GM12878 (cell line): ENCODE measurements around the gene ABCG1. TPM values are rescaled to one million over a fixed set of nuclear protein-coding genes. Genes with fewer than 3 reads are reported as not detected.

ENCODE experiments used
- ATAC-seq: fragments of 200-7000 bp; cut with Tn5 transposase; 3 replicates; pipeline ENCODE4 v1.9.1; 2020; ENCODE audit warnings: mild to moderate bottlenecking, moderate library complexity
- BruUV-seq: library from RNA; stranded (reverse); fragments of 400-500 nt; replicated peaks from 2 replicates; lab custom pipeline; 2021; lab: Mats Ljungman, UMichigan
- CTCF ChIA-PET: fragments of 300-600 bp; sonication (Branson Sonifier 250); formaldehyde crosslinking; extraction: SDS; loops from one replicate; lab custom pipeline; 2021; ENCODE audit warnings: inconsistent platforms; lab: Yijun Ruan, JAX
- POLR2A ChIA-PET: fragments of 350-600 bp; formaldehyde crosslinking; extraction: SDS; loops from one replicate; lab custom pipeline; 2021; ENCODE audit warnings: inconsistent platforms; lab: Charles Lee
- RAD21 ChIA-PET: fragments of 300-600 bp; sonication (Branson Sonifier 250); formaldehyde crosslinking; loops from one replicate; lab custom pipeline; 2023; ENCODE audit warnings: antibody characterized with exemption; ENCODE audit not compliant: unreplicated experiment; lab: Charles Lee
- SMC1A ChIA-PET: fragments of 300-600 bp; sonication (Branson Sonifier 250); formaldehyde crosslinking; loops from one replicate; lab custom pipeline; 2023; ENCODE audit not compliant: unreplicated experiment, uncharacterized antibody; lab: Charles Lee
- DNase-seq: peaks from one replicate; pipeline ENCODE4 v3.0.0-alpha.2; 2011; ENCODE audit warnings: low read depth, low spot score
- FAIRE-seq: peaks from 3 replicates; lab custom pipeline; 2011; peaks lifted over from hg19 to GRCh38; lab: Jason Lieb, UNC
- H2AFZ ChIP-seq: 2 replicates; pipeline ENCODE4 v1.6.0; 2011; ENCODE audit warnings: low read depth, low read length, control low read depth; ENCODE audit not compliant: control insufficient read depth
- H3K27ac ChIP-seq: 2 replicates; pipeline ENCODE4 v1.5.1; 2011; ENCODE audit warnings: control low read depth; ENCODE audit not compliant: control insufficient read depth, insufficient read depth
- H3K27me3 ChIP-seq, 2 experiments: replicated peaks in 1 of 2; 2 replicates each; pipeline versions ENCODE4 v1.6.0 to v1.6.1; 2011; ENCODE audit warnings: low read length in 1 of 2; ENCODE audit not compliant: control insufficient read depth in 2 of 2, insufficient read depth in 2 of 2
- H3K36me3 ChIP-seq, 2 experiments: 2 replicates each; pipeline ENCODE4 v1.5.1; 2011; ENCODE audit warnings: low read length in 1 of 2; ENCODE audit not compliant: control insufficient read depth in 2 of 2, insufficient read depth in 2 of 2
- H3K4me1 ChIP-seq: 2 replicates; pipeline ENCODE4 v1.6.1; 2011; ENCODE audit warnings: mild to moderate bottlenecking, low read length, moderate library complexity, mixed read lengths; ENCODE audit not compliant: control insufficient read depth, insufficient read depth
- H3K4me2 ChIP-seq: 2 replicates; pipeline ENCODE4 v1.6.0; 2011; ENCODE audit warnings: control low read depth; ENCODE audit not compliant: control insufficient read depth, insufficient read depth
- H3K4me3 ChIP-seq: fragments of 200-600 bp; sonication (generic); 2 replicates; pipeline ENCODE4 v1.5.1; 2016
- H3K79me2 ChIP-seq: 2 replicates; pipeline ENCODE4 v1.6.0; 2011; ENCODE audit warnings: low read length; ENCODE audit not compliant: control insufficient read depth, insufficient read depth
- H3K9ac ChIP-seq: 2 replicates; pipeline ENCODE4 v1.8.0; 2011; ENCODE audit warnings: low read length, control low read depth, mixed read lengths; ENCODE audit not compliant: control insufficient read depth, insufficient read depth
- H3K9me3 ChIP-seq: replicated peaks from 3 replicates; pipeline ENCODE4 v1.5.1; 2011; ENCODE audit warnings: mild to moderate bottlenecking, low read length; ENCODE audit not compliant: control insufficient read depth, insufficient read depth
- H4K20me1 ChIP-seq: 2 replicates; pipeline ENCODE4 v1.6.0; 2011; ENCODE audit not compliant: control insufficient read depth, insufficient read depth
- BRCA1 ChIP-seq: IDR thresholded peaks from 2 replicates; pipeline ENCODE4 v1.6.1; 2011; ENCODE audit warnings: low read depth, low read length, improper control_type of control experiment
- CBX5 ChIP-seq: sonication (generic); IDR thresholded peaks from 2 replicates; pipeline ENCODE4 v1.6.1; 2016; ENCODE audit warnings: low read depth, moderate library complexity, mild to moderate bottlenecking, inconsistent platforms
- CHD4 ChIP-seq: fragments of 200-600 bp; sonication (generic); IDR thresholded peaks from 2 replicates; pipeline ENCODE4 v1.6.1; 2016; ENCODE audit warnings: mild to moderate bottlenecking
- GABPA ChIP-seq: IDR thresholded peaks from 2 replicates; pipeline ENCODE4 v1.6.1; 2014; ENCODE audit warnings: antibody characterized with exemption, low read depth, mild to moderate bottlenecking, inconsistent platforms
- MEF2B ChIP-seq: fragments of 450-650 bp; IDR thresholded peaks from 2 replicates; pipeline ENCODE4 v1.6.1; 2018; ENCODE audit warnings: mild to moderate bottlenecking, moderate library complexity; ENCODE audit not compliant: partially characterized antibody, poor library complexity, severe bottlenecking
- PAX8 ChIP-seq: fragments of 450-650 bp; IDR thresholded peaks from 2 replicates; pipeline ENCODE4 v1.6.1; 2017; ENCODE audit warnings: mild to moderate bottlenecking, moderate library complexity
- RAD21 ChIP-seq: IDR thresholded peaks from 2 replicates; pipeline ENCODE4 v1.6.1; 2011; ENCODE audit warnings: mild to moderate bottlenecking, low read depth, low read length, moderate library complexity; ENCODE audit not compliant: insufficient read depth
- RUNX3 ChIP-seq: IDR thresholded peaks from 2 replicates; pipeline ENCODE4 v1.6.1; 2012; ENCODE audit warnings: low read length, inconsistent platforms
- SUZ12 ChIP-seq: fragments of 200-600 bp; sonication (generic); IDR thresholded peaks from one replicate; pipeline ENCODE4 v1.6.1; 2018; ENCODE audit warnings: antibody characterized with exemption, mild to moderate bottlenecking; ENCODE audit not compliant: unreplicated experiment
- TBL1XR1 ChIP-seq: IDR thresholded peaks from 2 replicates; pipeline ENCODE4 v1.6.1; 2012; ENCODE audit warnings: low read depth, low read length, improper control_type of control experiment
- TCF7 ChIP-seq: IDR thresholded peaks from 2 replicates; pipeline ENCODE4 v1.6.1; 2014; ENCODE audit warnings: antibody characterized with exemption, borderline replicate concordance
- WGBS: methylation state at CpG from one replicate; pipeline ENCODE4 v1.1.6; 2016; ENCODE audit warnings: low lambda C conversion rate; ENCODE audit not compliant: insufficient replicate concordance, insufficient coverage; ENCODE audit errors: missing lambda C conversion rate; 5-methylcytosine and 5-hydroxymethylcytosine counted together
- in situ Hi-C: fragments of 300-500 bp; cut with MboI; formaldehyde crosslinking; loops from 9 replicates; pipeline ENCODE4 v1.14.3; 2018; ENCODE audit warnings: mixed read lengths
- intact Hi-C: fragments of 100-400 bp; cut with micrococcal nuclease; formaldehyde crosslinking; loops from one replicate; pipeline ENCODE4 v1.14.2; 2022; ENCODE audit not compliant: unreplicated experiment
- polyA plus RNA-seq, 11 experiments: library from polyadenylated mRNA; depleted of rRNA in 4 of 11; unstranded in 6 of 11; stranded (reverse) in 5 of 11; fragments of >200 nt; fragmentation: Nextera tagmentation in 4 of 11; fragmentation: Illumina TruSeq in 1 of 11; extraction: Ambion mirVana in 4 of 11; extraction: Trizol in 1 of 11; gene quantifications; 1 replicate in 1 of 11; 2 replicates in 10 of 11; pipeline versions ENCODE4 v1.2.1 to v1.2.3, GENCODE V29; 2011 to 2016; ENCODE audit warnings: inconsistent platforms in 2 of 11, missing spikeins in 2 of 11, low read depth in 1 of 11
- total RNA-seq, 4 experiments: library from RNA; depleted of rRNA in 3 of 4; stranded (reverse); fragments of >200 nt in 3 of 4; fragmentation: Illumina TruSeq in 1 of 4; extraction: Trizol in 1 of 4; gene quantifications; 2 replicates each; pipeline versions ENCODE4 v1.2.1 to v1.2.3, GENCODE V29; 2013 to 2021

The ABCG1 gene
- total and polyA plus RNA-seq, 10 of the 15 experiments (the other 5 are each of a cell fraction or from before 2014, with no cell fraction given), result 0.59 to 19.3 (median 5.7) TPM

DNA sequence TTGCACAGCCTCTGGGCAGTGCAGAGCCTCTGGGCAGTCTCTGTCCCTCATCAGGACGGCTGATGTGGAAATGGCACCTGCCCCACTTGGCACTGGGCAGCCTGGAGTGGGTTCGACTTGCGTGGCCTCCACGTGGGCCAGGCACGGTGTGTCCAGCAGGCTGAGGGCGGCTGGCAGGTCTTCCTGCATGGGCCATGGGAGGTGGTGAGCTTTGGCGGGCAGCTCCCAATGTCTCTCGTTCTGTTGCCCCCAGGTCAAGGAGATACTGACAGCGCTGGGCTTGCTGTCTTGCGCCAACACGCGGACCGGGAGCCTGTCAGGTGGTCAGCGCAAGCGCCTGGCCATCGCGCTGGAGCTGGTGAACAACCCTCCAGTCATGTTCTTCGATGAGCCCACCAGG, 63.1 kb downstream of the ABCG1 start:
- in situ Hi-C loops (no loop called here), intact Hi-C loops (no loop called here)
- H3K4me1 ChIP-seq, result peaks cover 17% of the 10 kb centered on the region
- no peaks in the 10 kb centered on the region for H3K27me3 ChIP-seq
- DNase-seq, result no peak
- CTCF ChIA-PET, result interaction anchor here (1.3 kb wide), 1 partner anchor 23 kb away, joined by 4 read pairs; no protein-coding TSS in a partner anchor
- H3K9me3 ChIP-seq, result no peaks in the 10 kb centered on the region
- 77% methylated on average over 18 of the region's 18 CpGs for WGBS
- no peak for ATAC-seq
- H2AFZ ChIP-seq, result no peak overlapping the region
- H3K36me3 ChIP-seq, result no peaks in the 10 kb centered on the region
- no peak overlapping the region for H3K4me2 ChIP-seq
- no peaks in the 10 kb centered on the region for H3K79me2 ChIP-seq
- POLR2A ChIA-PET, result interaction anchor here (0.6 kb wide), 1 partner anchor 303 kb away, joined by 8 read pairs; no protein-coding TSS in a partner anchor
- SMC1A ChIA-PET, result interaction anchor here (0.9 kb wide), 1 partner anchor 139 kb away, joined by 3 read pairs; no protein-coding TSS in a partner anchor
- RAD21 ChIA-PET, result interaction anchor here (0.8 kb wide), 1 partner anchor 49 kb away, joined by 3 read pairs; no protein-coding TSS in a partner anchor
- FAIRE-seq, result no peak
- H4K20me1 ChIP-seq, result no peaks in the 10 kb centered on the region
- TF ChIP-seq PAX8 (no peak), RUNX3 (no peak), TBL1XR1 (no peak), GABPA (no peak), RAD21 (no peak), BRCA1 (no peak), SUZ12 (no peak), MEF2B (no peak), TCF7 (no peak), CBX5 (no peak), CHD4 (no peak)
- no peak overlapping the region for H3K9ac ChIP-seq
- no peak overlapping the region for H3K4me3 ChIP-seq
- no peak overlapping the region for H3K27ac ChIP-seq
- no TSS peak for BruUV-seq
